ENCODE data around the gene GATB. TPM values are rescaled to one million over a fixed set of nuclear protein-coding genes. Genes with fewer than 3 reads are reported as not detected.

GATB gene
- total and polyA plus RNA-seq, 10 of the 15 experiments (the other 5 are each of a cell fraction or from before 2014, with no cell fraction given) = 20.5 to 37.3 (median 30.5) TPM

DNA sequence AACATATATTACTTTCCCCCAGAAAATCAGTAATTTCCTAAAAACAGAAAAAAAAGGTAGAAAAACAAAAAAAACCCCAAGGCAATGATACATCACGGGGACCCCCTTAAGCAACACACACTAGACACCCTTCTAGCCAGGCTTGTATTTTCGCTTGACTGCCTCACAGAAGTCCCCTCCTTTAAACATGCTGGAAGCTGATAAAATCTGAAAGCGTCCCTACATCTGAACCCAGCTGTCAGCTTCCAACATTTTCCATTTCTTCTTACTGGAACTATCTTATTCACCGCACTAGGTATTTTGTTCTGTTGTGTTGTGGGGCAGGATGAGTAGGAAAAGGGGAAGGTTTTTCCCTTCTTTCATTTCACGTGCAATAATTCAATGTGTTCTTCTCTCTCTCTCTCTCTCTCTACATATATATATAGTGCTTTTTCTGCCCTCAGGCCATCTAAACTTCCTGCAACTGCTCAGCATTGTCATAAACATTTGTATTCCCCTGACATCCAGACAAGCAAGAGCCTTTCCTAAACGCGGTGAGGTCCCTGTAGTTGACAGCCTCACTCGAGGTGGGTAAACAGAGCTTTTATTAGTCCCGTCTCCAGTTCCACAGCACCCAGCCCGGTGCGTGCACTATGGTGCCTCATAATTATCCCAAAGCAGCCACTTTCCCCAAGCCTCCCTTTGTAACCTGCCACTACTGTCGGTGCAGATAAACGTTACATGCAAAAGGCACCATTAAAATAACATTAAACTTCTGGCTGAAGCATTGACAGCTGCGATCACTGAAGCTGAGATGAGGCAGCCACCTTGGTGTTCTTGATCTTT lies 82.5 kb downstream of the GATB start:
- ATAC-seq = no peak
- Histone ChIP-seq H3K27ac (ENCODE audit: control insufficient read depth, insufficient read depth) (no peak overlapping the region), H3K9me3 (replicated peaks; ENCODE audit: control insufficient read depth, insufficient read depth, low read length) (no peaks in the 10 kb centered on the region), H3K4me3 (no peak overlapping the region), H3K36me3 (ENCODE audit: control insufficient read depth in 2 of 2, insufficient read depth in 2 of 2, low read length in 1 of 2) (no peaks in the 10 kb centered on the region; a peak in 1 of 4 replicates), H3K4me1 (ENCODE audit: control insufficient read depth, insufficient read depth, low read length) (no peaks in the 10 kb centered on the region), H3K4me2 (ENCODE audit: control insufficient read depth, insufficient read depth) (no peak overlapping the region), H3K79me2 (ENCODE audit: control insufficient read depth, insufficient read depth, low read length) (no peaks in the 10 kb centered on the region), H3K9ac (ENCODE audit: control insufficient read depth, insufficient read depth, low read length) (no peak overlapping the region), H2AFZ (ENCODE audit: control insufficient read depth, low read depth, low read length) (no peak overlapping the region), H4K20me1 (ENCODE audit: control insufficient read depth, insufficient read depth) (no peaks in the 10 kb centered on the region), H3K27me3 (replicated peaks in 1 of 2; ENCODE audit: control insufficient read depth in 2 of 2, insufficient read depth in 2 of 2, low read length in 1 of 2) (no peaks in the 10 kb centered on the region)
- POLR2A ChIA-PET = no interaction called here
- TF ChIP-seq KAT2A (conservative IDR thresholded peaks at IDR 0.05; ENCODE audit: control insufficient read depth, low read depth, low read length) = no peak
- no peak for TF ChIP-seq HDGF (IDR thresholded peaks at IDR 0.05)
- no peak for TF ChIP-seq RAD51 (IDR thresholded peaks at IDR 0.05)
- no peak for TF ChIP-seq ATF2 (IDR thresholded peaks at IDR 0.05; ENCODE audit: low read length)
- no peak for TF ChIP-seq ATF3 (IDR thresholded peaks at IDR 0.05; ENCODE audit: borderline replicate concordance, extremely low read depth, low read depth, low read length)
- no peak for TF ChIP-seq POLR2AphosphoS2 (IDR thresholded peaks at IDR 0.05; ENCODE audit: low read depth, low read length)
- no peak for TF ChIP-seq USF2 (IDR thresholded peaks at IDR 0.05; ENCODE audit: borderline replicate concordance, low read depth, low read length)
- TF ChIP-seq NR2C2 (IDR thresholded peaks at IDR 0.05; ENCODE audit: borderline replicate concordance, control insufficient read depth, insufficient read length, low read depth) = no peak
- TF ChIP-seq MEF2A (IDR thresholded peaks at IDR 0.05; ENCODE audit: insufficient read depth, low read depth, low read length) = no peak
- no peak for TF ChIP-seq SUZ12 (IDR thresholded peaks at IDR 0.05; ENCODE audit: unreplicated experiment)
- TF ChIP-seq NFYA (IDR thresholded peaks at IDR 0.05; ENCODE audit: borderline replicate concordance, low read depth, low read length) = no peak
- DNase-seq (ENCODE audit: low read depth, low spot score) = no peak
- SMC1A ChIA-PET (ENCODE audit: uncharacterized antibody, unreplicated experiment) = interaction anchor here (0.7 kb wide), 1 partner anchor 10 kb away, joined by 3 read pairs; no protein-coding TSS in a partner anchor
- intact Hi-C loops (cut with micrococcal nuclease; ENCODE audit: unreplicated experiment) = no loop called here
- CTCF ChIA-PET = interaction anchor here (0.6 kb wide), 1 partner anchor 104 kb away, joined by 3 read pairs; no protein-coding TSS in a partner anchor
- WGBS (ENCODE audit: insufficient coverage, insufficient replicate concordance, low lambda C conversion rate, missing lambda C conversion rate) = 88% methylated on average over 14 of the region's 14 CpGs
- FAIRE-seq = no peak
- BruUV-seq (replicated peaks) = no TSS peak
- RAD21 ChIA-PET (ENCODE audit: unreplicated experiment) = no interaction called here
- in situ Hi-C loops (cut with MboI) = no loop called here

All from GM12878 (cell line).